Measurements from ENCODE around the gene MARCKS.

- TF ChIP-seq EZH2 (IDR thresholded peaks at IDR 0.05; ENCODE audit: insufficient read depth, poor library complexity, severe bottlenecking) (no peak), EZH2phosphoT487 (IDR thresholded peaks at IDR 0.05; ENCODE audit: insufficient read depth, low read depth) (no peak)
Observed at GRCh38 chr6:113856375-113856624, 845 bp upstream of the MARCKS start.
